GM13976 (cell line): ENCODE data around the gene RBM4.

ENCODE experiments used
- DNase-seq: peaks from one replicate; pipeline ENCODE4 v3.0.0; 2012; ENCODE audit warnings: low spot score
- CTCF ChIP-seq: IDR thresholded peaks from 2 replicates; pipeline ENCODE4 v1.5.1; 2012; ENCODE audit warnings: borderline replicate concordance, mild to moderate bottlenecking; ENCODE audit not compliant: insufficient read depth; ENCODE audit errors: extremely low read depth, missing control alignments, control extremely low read depth
- in situ Hi-C: fragments of 300-500 bp; cut with MboI; formaldehyde crosslinking; loops from one replicate; pipeline ENCODE4 v1.12.0; 2022; ENCODE audit warnings: low sequenced_read_pairs, mixed read lengths, inconsistent platforms; ENCODE audit not compliant: unreplicated experiment

RBM4 gene

DNA sequence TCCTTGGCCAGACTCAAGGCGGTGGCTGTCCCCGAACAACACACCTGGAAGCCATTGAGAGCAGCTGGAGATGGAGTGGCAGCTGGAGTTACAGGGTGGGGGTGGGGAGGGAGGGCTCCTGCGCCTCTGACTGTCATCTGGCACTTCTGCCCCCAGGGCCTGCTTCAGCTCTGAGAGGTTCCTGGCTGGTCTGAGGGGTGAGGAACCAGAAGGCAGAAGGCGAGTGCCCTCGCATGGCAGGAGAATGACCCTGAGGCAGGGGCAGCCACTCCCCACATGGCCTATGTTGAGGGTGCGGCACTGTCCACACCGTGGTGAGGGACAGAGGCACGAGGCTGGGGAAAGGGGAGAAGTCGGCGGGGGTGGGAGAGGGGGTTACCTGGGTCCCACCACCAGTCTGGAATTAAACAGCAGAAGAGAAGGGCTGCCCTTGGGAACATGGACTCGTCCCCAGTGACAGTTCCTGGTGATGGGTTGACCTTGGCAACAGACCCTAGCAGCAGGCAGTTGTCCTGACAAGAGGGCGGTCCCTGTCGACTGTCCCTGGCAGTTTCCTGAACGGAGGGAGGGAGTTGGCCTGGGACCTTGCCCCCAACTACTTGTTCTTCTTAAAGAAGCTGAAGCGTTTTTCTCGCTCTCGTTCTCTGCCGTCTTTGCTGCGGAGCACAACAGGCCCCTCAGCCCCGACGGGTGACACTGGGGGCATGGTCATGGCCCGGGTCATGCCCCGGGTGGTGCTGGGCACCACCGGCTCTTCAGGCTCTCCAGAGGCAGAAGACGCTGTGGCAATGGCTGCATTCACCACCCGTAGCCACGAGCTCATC is 47.0 kb downstream of the RBM4 start:
- in situ Hi-C loops: no loop called here
- no peak for TF ChIP-seq CTCF
- DNase-seq: no peak

GRCh38 chr11:66686100-66686785 is 47.7 kb downstream of the RBM4 start:
- in situ Hi-C loops: no loop called here
- no peak for DNase-seq
- TF ChIP-seq CTCF: no peak

- in situ Hi-C loops: no loop called here
- no peak for DNase-seq
- TF ChIP-seq CTCF: no peak
Measured at GRCh38 chr11:66686801-66687750, 48.6 kb downstream of the RBM4 start.

DNA sequence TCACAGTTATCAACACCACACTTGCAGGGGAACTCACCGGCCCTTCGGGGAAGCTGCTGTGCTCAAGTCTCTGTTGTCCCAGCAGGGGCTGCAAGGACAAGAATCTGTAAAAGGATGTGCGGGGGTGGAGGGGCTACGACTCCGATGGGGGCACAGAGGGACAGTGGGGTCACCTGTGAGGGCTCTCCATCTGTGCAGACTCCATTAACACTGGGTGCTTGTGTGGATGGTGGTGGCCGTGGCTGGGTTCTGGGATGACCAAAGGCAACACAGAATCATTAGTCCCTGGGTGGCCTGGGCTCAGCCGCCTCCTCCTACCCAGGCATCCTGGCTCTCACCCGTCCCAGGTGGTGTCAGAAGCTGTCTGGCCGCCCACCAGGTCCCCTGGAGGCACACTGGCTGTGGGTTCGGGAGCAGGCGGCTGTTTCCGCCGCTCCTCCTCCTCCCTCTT is 49.4 kb downstream of the RBM4 start:
- no peak for TF ChIP-seq CTCF
- no peak for DNase-seq
- in situ Hi-C loops: no loop called here

DNA sequence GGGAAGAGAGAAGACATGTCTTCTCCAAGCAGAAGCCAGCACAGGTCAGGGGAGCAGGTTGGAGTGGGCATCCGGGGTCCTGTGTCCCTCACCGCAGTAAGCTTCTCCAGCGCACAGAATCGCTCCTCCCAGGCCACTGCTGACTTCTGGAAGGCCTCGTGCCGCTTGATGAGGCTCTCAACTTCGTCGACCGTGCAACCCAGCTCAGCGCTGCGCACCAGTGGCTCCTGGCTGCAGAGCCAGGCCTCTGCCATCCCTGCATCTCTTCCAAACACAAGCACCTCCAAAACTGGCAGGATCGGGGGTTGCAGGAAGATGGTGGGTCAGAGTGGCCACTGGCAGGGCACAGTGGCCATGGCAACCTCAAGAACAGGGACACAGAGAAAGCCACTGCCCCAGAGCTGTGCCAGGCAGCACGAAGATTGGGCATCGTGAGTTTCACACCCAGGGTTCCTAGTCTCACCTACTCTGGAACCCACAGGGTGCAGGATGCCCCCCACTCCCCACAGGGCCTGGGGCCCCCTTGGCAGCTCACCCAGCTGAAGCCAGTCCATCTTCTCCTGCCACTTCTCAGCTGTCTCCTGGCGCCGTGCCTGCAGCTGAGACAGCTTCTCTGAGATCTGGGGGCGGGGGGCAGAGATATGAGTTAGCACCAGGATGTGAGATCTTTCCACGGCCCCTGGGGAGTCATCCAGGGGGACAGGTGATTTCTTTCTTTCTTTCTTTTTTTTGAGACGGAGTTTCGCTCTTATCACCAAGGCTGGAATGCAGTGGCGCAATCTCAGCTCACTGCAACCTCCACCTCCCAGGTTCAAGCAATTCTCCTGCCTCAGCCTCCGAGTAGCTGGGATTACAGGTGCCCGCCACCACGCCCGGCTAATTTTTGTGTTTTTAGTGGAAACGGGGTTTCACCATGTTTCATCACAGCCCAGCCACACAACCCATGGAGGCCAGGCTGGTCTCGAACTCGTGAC is 50.3 kb downstream of the RBM4 start:
- TF ChIP-seq CTCF: no peak
- no peak for DNase-seq
- in situ Hi-C loops: no loop called here
